ENCODE results near the gene SASH3. TPM values are rescaled to one million over a fixed set of nuclear protein-coding genes. Genes with fewer than 3 reads are reported as not detected.

The SASH3 gene
- total RNA-seq, 1 experiment from 2014 or later = not detected

GRCh38 chrX:129755779-129756650 lies 23.7 kb upstream of the SASH3 start:
- DNase-seq (ENCODE audit: extremely low read depth, low read depth) = no peak

GRCh38 chrX:129759576-129760061 lies 20.1 kb upstream of the SASH3 start:
- DNase-seq (ENCODE audit: extremely low read depth, low read depth) = no peak

- no peak for DNase-seq (ENCODE audit: extremely low read depth, low read depth)
Observed at GRCh38 chrX:129760155-129760554, 19.6 kb upstream of the SASH3 start.

- DNase-seq (ENCODE audit: extremely low read depth, low read depth) = no peak
Observed at GRCh38 chrX:129760981-129761380, 18.8 kb upstream of the SASH3 start.

- no peak for DNase-seq (ENCODE audit: extremely low read depth, low read depth)
Observed at GRCh38 chrX:129761596-129761995, 18.2 kb upstream of the SASH3 start.

- DNase-seq (ENCODE audit: extremely low read depth, low read depth) = no peak
Observed at GRCh38 chrX:129762448-129762847, 17.3 kb upstream of the SASH3 start.

GRCh38 chrX:129763666-129764065 lies 16.1 kb upstream of the SASH3 start:
- no peak for DNase-seq (ENCODE audit: extremely low read depth, low read depth)

- no peak for DNase-seq (ENCODE audit: extremely low read depth, low read depth)
Observed at GRCh38 chrX:129768186-129768585, 11.6 kb upstream of the SASH3 start.

GRCh38 chrX:129768586-129769466 lies 10.9 kb upstream of the SASH3 start:
- DNase-seq (ENCODE audit: extremely low read depth, low read depth) = no peak

GRCh38 chrX:129769467-129770154 lies 10.1 kb upstream of the SASH3 start:
- DNase-seq (ENCODE audit: extremely low read depth, low read depth) = no peak

GRCh38 chrX:129771266-129771995 lies 8.3 kb upstream of the SASH3 start:
- no peak for DNase-seq (ENCODE audit: extremely low read depth, low read depth)

GRCh38 chrX:129772796-129773431 lies 6.8 kb upstream of the SASH3 start:
- DNase-seq (ENCODE audit: extremely low read depth, low read depth) = no peak

- no peak for DNase-seq (ENCODE audit: extremely low read depth, low read depth)
Observed at GRCh38 chrX:129773649-129774458, 5.9 kb upstream of the SASH3 start.

GRCh38 chrX:129777218-129778030 lies 2.3 kb upstream of the SASH3 start:
- no peak for DNase-seq (ENCODE audit: extremely low read depth, low read depth)

GRCh38 chrX:129779086-129779672 lies 570 bp upstream of the SASH3 start:
- DNase-seq (ENCODE audit: extremely low read depth, low read depth) = no peak

GRCh38 chrX:129780441-129781105 lies 824 bp downstream of the SASH3 start:
- DNase-seq (ENCODE audit: extremely low read depth, low read depth) = no peak

GRCh38 chrX:129781134-129781672 lies 1.5 kb downstream of the SASH3 start:
- DNase-seq (ENCODE audit: extremely low read depth, low read depth) = no peak
